GM04503 (cell line): Measurements from ENCODE around the gene YPEL1.
"Not testable (repeated sequence)": the region's sequence is repeated elsewhere in the genome, so short reads cannot be mapped to it uniquely, and the experiment has no call there.

Source experiments
- DNase-seq: peaks from one replicate; pipeline ENCODE4 v3.0.0-alpha.2; 2012; ENCODE audit warnings: low read depth

The YPEL1 gene

DNA sequence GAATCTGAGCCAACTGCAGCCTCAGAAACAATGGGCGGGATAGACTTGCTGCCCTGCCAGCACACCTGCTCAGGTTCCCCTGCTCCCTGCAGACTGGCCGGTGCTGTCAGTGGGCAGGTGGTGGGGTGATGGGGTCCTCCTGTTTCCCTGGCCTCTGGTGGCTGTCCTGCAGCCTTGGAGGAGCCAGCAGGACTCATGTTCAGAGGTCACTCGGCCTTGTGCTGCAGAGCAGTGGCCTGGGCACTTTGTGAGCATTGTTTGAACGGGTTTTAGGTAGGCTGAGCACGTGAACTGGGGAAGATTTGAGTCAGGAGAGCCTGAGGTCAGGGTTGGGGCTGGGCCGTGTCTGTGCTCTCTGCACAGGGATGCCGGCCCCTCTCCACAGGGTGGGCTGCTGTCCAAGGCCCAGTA lies 52.2 kb downstream of the YPEL1 start:
- no peak for DNase-seq

DNA sequence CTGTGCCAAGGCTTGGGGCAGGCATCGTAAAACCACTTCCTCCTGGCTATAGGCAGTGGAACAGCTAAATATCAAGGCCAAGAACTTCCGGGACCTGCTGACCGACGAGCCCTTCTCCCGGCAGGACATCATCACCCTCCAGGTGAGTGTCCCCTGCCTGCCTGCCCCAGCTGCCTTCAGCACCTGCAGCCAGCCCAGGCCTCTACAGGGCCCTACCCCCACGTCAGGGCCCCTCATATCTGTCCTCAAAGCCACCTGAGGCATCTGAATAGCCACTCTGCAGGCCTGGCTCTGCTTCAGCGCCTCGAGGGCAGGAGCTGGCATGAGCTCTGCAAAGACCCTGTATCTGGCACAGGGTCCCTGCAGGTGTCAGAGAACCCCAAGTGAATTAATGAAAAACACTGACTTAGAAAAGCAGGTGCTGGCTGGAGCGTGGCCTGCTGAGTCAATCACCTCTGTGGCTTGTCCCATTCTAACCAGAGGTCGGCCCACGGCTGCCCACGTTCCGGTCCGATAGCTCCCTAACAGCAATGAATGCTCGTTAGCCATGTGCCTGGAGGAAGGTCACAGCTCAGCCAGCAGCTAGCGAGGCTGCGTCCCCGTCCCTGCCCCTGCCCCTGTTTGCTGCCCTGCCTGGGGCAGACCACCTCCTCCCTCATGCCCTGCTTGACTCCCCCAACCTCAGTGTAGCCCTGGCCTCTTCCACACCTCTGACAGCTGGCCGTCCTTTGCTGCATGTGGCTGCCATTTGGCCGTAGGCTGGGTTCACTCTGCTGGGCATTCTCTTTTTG lies 53.0 kb downstream of the YPEL1 start:
- DNase-seq: no peak

DNA sequence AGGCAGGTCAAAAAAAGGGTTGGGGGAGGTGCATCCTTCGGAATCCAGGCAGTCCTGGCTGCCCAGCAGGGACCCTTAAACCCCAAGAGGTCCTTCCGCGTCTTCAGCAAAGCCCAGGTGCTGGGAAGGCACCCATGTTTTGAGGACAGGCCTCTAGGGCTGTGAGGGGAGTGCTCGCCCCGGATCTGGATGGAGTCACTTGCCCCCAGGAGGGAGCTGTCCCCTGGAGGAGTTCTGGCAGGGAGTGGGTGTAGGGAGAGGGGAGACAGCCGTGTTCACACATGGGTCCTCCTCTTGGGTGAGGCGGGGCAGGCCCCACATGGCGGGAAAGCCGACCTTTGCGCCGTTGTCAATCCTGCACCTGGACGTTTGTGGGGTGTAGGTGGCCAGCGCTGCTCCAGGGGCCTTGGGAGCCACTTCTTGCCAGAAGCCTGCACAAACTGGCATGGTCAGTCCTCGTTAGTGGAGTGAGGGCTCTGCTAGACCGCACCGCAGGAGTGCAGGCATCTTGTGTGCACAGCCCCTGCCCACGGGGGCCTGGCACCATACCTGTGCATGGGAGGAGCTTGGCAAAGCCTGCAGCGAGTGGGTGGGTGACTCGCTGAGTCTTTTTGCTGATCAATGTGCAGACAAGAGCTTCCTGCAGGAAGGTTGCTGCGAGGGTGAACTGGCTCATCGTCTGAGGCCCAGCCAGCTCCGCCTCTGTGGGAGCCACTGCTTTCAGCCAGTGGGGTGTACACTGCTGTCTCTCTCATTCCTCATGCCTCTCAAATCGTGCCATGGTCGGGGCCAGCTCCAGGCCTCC lies 53.8 kb downstream of the YPEL1 start:
- no peak for DNase-seq

DNA sequence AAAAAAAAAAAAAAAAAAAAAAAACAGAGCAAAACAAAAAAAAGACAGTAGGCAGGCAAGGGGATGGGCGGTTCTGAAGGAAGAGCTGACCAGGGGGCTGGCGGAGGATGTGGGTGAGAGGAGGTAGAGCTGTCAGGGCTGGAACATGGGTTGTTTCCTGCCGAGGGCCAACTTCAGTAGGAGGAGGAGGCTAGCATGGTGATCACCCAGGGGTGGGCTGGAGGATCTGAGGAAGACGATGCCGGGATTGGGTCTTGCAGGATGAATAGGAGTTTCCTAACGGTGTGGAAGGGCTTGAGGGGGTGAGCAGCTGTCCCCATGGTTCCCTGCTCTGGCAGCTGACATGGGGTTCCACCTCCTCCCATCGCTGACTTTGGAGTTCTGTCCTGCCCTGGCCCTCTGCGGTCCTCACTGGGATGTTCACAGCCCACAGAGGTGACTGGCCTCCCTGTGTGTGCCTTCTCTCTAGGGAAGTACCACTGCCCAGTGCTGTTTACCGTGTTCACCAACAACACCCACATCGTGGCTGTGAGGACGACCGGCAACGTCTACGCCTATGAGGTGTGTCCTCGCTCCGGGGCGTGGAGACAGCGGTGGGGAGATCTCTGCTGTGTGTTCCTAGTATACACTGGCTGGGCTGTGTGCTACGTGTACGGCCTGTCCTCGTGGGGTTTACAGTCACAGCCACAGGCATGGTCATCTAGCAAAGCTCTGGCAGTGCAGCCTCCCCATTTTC lies 54.6 kb downstream of the YPEL1 start:
- no peak for DNase-seq

DNA sequence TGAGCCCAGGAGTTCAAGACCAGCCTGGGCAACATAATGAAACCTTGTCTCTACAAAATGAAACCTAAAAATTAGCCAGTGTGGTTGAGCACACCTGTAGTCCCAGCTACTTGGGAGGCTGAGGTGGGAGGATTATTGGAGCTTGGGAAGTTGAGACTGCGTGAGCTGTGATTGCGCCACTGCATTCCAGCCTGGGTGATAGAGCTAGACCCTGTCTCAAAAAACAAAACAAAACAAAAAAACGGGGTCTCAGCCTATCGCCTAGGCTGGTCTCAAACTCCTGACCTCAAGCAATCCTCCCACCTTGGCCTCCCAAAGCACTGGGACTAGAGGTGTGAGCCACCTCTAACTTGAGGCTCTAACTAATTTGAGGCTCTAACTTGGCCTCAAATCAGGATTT lies 56.2 kb downstream of the YPEL1 start:
- DNase-seq: no peak

DNA sequence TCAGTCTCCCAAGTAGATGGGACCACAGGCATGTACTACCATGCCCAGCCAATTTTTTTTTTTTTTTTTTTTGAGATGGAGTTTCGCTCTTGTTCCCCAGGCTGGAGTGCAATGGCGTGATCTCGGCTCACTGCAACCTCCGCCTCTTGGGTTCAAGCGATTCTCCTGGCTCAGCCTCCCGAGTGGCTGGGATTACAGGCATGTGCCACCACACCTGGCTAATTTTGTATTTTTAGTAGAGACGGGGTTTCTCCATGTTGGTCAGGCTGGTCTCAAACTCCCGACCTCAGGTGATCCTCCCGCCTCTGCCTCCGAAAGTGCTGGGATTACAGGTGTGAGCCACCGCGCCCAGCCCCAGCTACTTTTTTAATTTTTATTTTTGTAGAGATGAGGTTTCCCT lies 56.8 kb downstream of the YPEL1 start:
- not testable (repeated sequence) for DNase-seq

DNA sequence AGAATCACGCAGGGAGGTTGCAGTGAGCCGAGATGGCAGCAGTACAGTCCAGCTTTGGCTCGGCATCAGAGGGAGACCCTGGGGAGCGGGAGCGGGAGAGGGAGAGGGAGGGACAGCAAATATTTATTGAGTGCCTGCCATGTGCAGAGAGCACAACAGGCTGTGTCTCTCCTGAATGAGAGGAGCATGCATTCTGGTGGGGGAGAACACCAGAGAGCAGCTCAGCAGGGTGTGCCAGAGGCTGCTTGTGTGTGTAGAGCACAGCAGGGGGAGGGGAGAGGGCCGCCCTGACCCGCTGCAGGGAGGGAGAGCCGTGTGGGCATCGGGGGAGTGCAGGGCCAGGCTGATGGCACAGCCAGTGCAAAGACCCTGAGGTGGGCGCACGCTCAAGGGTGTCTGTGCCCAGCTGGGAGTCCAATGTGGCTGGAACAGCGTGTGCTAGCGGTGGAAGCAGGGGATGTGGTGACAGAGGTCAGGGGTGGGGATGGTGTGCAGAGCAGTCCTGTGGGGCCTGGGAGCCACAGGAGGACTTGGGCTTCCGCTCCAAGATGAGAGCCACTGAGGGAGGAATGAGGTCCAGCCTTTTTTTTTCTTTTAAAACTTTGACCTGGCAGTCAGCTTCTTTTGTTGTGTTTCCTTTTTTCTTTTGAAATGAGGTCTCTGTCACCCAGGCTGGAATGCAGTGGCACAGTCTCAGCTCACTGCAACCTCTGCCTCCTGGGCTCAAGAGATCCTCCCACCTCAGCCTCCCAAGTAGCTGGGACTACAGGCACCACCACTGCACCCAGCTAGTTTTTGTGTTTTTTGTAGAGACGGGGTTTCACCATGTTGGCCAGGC lies 57.8 kb downstream of the YPEL1 start:
- no peak for DNase-seq

DNA sequence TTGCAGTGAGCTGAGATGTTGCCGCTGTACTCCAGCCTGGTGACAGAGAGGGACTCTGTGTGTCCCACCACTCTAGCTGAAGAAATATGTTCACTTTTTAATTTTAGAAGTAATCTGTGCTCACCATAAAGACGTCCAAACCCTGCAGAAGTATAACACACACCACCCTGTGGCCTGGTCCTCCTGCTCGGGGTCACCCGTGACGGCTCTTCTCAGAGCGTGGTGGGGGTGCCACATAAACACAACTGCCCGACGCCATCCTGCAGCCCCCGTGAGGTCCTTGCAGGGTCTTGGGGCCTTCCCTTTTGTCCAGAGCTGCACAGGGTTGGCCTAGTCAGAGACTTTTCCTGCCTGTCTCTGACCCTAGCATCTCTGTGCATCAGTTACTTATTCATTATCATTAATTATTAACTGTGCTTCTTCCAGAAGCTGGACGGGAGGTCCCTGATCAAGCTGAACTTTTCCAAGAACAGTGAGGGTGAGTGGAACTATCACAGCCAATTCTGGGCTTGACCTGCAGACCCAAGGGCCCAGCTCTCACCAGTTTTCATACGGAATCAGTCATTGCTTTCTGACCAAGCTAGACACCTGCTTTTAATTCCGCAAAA lies 60.9 kb downstream of the YPEL1 start:
- no peak for DNase-seq

DNA sequence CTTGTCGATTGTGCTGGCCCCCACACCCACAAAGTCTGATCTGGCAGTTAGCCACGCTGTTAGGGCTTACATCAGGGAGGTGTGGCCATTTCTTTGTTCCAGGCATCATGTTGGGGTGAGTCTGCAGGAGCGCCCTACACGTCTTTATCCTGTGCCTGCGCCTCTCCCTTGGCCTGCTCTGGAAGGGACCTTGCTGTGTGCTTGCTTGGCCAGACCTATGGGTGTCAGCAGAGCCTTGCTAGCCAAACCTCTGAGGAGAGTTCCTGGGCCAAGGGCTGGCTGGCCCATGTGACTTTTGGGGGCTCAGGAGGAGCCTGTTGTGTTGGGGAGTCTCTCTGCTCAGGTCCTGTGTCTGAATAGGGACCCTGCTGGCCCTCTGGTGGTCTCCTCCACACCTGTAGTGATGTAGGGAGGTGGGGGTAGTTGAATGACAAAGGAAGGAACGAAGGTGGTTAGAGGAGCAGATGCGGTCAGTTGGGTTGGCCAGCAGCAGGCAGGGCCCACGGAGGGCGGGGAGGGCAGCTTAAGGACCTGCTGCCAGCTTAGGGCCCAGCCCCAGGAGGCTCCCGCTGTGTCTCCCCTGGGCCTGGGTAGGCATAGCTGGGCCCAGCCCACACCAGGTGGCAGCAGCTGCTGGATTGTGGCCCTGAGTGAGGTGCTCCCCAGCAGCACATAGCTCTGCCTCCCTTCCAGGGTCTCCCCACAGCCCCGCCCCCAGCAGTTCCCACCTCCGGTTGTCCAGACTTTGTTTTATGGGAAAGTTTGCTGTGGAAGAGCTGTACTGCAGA lies 61.9 kb downstream of the YPEL1 start:
- no peak for DNase-seq

DNA sequence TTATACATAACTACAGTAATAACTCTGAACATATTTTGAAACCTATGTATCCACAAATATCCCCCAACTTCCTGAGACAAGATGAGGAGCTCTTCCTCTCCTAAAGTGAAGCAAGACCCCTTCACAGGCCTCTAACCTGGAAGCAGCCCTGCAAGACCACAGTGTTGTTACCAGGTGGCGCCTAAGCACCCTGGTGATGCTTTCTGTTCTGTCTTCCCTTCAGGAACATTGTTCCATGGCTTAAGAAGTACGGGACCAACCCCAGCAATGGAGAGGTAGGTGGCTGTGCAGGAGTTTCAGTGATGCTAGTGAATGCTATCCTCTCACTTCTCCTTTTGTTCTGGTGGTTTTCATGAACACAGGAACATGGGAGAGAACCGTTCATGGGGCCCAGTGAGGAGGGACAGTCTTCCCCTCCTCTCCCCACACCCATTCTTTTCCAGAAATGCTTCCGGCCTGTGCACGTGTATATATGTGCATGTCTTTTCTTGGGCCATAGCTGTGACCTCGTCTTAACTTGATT lies 63.4 kb downstream of the YPEL1 start:
- DNase-seq: no peak

DNA sequence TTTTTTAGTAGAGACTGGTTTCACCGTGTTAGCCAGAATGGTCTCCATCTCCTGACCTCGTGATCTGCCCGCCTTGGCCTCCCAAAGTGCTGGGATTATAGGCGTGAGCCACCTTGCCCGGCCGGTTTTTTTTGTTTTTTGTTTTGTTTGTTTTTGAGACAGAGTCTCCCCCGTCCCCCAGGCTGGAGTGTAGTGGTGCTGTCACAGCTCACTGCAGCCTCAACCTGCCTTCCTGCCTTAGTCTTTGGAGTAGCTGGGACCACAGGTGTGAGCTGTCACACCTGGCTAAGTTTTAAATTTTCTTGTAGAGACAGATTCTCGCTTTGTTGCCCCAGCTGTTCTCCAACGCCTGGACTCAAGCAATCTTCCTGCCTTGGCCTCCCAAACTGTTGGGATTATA lies 66.6 kb downstream of the YPEL1 start:
- no peak for DNase-seq

DNA sequence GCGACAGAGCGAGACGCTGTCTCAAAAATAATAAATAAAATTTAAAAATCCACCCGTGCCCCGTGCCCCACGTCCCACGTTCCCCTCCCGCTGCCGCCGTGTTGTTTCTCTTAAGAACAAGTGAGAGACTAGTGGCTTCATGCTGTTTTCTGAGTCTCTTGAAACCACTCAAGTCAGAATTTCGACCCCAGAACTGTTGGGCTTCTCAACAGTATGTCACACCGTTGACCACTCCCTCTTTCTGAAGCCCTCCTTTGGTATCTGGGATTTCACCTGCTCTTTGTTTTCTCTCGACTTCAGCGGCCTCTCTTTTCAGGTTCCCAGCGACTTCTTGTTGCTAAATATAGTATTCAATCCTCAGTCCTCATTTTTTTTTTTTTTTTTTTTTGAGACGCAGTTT lies 68.8 kb downstream of the YPEL1 start:
- no peak for DNase-seq

DNA sequence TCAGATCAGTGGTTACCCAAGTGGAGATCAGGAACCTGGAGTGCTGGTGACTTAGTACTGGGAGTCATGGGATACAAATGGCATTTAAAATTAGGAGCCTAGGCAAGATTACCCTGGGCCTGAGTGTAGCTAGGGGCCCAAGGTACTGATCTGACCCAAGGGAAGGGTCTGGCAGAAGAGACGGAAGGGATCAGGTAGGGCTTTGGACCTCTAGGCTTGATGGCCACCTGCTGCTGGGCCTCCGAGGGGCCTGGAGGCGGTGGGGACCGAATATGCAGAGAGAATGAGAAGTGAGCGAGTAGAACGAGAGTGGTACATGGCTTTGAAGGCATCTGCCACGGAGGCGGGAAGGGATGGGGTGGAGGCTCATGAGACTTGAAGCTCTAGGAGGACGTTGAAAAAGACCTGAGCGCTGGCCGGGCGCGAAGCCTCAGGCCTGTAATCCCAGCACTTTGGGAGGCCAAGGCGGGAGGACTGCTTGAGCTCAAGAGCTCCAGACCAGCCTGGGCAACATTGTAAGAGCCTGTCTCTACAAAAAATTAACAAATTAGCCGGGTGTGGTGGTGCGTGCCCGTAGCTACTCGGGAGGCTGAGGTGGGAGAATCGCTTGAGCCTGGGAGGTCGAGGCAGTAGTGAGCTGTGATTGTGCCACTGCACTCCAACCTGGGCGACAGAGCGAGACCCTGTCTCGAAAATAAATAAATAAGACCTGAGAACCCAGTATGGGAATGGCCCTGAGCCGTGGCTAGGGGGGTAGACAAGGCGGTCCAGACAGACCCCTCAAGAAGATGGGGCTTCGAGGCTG lies 70.3 kb downstream of the YPEL1 start:
- DNase-seq: no peak

DNA sequence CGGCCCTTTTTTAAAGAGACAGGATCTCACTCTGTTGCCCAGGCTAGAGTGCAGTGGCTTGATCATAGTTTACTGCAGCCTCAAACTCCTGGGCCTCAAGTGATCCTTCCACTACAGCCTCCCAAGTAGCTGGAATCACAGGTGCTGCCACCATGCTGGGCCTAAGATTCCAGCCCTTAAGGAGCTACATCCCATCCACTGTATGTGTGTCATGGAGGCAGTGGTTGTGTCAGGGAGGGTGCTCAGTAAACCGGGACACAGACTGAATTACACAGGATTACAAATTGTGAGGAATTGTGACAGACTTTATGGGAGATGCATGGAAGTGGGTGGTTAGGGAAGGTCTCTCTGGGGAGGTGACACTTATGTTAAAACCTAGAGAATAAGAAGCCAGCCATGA lies 71.9 kb downstream of the YPEL1 start:
- no peak for DNase-seq

DNA sequence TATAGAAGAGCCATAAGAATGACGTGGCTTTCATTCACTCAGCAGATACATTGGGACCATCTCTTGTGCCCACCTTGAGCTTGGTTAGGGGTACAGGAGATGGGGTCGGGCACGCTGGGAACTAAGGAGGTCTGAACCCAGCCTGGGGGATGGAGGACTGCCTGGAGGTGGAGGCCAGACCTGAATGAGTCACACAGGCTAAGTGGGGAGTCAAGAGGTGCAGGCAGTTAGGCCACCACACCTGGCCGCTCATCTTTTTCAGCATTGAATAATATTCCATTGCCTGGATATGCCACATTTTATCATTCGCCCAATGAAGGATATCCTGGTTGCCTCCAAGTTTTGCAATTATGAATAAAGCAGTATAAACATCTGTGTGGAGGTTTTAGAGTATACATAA lies 73.6 kb downstream of the YPEL1 start:
- DNase-seq: no peak

DNA sequence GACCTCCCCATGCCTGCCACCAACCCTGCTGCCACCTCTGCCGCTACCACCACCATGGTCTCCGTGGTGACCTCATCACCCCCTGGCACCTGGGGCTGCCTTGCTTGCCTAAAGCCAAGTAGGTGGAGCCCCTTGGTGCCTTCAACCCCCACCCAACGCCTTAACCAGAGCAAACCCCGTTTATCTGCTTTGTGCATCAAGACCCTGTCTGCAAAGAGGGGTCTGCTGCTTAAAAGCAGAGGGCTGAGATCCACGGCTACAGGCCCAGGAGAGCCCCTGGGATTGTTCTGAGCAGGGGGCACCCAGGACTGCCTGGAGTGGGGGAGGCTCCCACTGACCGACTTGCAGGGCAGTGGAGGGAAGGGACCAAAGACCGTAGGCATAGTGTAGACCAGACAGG lies 74.7 kb downstream of the YPEL1 start:
- DNase-seq: no peak

DNA sequence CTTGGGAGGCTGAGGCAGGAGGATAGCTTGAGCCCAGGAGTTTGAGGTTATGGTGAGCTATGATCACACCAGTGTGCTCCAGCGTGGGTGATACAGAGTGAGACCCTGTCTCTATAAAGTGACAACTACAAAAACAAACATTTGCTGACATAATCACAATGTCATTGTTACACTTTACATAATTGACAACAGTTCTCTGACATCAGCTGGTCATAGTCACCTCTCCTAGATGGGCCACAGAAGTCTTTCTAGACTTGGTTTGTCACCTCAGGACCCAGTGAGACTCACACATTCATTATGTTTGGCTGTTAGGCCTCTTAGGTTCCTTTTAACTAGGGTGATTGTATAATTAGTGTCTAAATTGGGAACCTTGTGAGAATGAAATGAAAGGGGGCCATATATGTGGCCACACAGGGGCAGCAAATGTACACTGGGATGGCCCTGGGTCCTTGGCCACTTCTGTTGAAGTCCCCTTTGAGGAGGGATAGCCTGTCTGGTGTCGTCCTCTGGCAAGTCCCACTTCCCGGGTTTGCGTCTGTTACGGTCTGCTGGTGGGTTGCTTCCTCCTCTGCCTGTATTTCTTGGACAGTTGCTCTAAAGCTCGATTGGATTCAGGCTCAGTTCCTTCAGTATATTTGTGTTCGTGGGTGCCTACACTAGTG lies 75.6 kb downstream of the YPEL1 start:
- DNase-seq: no peak

DNA sequence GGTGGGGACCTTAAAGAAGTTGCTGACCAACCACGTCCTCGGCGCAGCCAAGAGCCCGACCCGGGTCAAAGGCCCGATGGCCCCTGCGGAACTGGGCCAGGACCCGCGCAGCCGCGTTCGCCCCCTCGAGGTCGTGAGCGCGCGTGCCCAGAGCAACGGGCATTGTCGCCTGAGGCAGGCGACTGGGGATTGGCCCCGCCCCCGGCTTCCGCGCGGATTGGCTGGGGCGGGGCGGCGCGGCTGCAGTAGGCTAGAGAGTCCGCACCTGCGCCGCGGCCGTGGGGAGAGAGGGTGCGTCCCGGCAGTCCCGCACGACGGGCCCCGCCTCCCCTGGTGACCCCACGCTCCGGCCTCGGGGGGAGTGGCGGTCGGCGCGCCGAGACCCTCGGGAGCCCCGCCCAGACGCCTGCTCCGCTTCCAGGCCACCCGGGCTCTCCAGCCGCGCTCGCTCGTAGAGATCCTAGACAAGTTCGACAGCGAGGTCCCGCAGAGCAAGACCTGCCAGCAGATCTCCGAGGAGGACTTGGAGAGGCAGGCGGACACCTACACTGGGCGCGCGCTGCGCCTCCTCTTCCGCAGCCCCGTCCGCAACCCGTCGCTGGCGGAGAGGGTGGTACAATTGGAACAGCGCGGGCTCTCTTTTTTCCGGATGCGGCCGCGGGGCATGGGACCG lies 78.1 kb downstream of the YPEL1 start:
- DNase-seq: no peak

DNA sequence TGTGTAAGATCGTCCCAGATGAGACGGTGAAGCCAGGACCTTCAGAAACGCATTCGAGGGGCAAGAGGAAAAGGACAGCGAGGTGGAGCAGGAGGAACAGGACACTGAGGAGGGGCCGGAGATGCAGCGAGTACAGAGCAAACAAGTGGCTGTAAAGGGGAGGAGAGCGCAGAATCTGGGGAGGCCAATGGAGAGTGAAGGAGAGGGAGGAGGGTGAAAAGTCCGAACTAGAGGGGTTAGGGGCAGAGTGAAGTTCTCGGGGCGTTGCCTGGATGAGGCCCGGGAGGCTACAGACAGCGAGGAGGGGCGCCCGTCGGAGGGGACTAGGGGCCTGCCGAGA lies 78.6 kb downstream of the YPEL1 start:
- no peak for DNase-seq
